Stimulated activated CD8-positive, alpha-beta memory T cell treated with anti-CD3 and anti-CD28 coated beads, Interleukin-12 subunit alpha, Interleukin-12 subunit beta, amount 100 ng/mL, for 24 hours (primary cell): ENCODE data around the gene OLFM3.

Experiments
- DNase-seq: peaks from one replicate; pipeline ENCODE4 v3.0.0-alpha.2; 2020; ENCODE audit errors: extremely low read depth

Gene OLFM3

DNA sequence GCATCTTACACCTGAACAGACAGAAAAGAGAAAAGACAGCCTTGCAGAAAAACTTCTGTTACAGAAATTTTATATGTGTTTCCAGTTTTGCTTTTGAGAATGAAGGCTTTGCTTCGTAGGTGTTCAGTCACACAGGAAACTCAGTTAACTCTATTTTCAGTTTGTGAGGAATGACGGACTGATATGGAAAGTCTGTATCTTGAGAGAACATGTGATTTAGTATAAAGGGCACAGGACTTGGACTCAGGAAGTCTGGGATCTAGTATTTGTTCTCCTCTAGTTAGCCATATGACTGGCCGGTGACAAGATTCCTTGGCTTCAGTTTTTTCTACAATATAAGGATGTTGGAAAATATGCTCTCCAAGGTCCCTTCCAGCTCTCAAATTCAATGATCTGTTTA lies 149.1 kb downstream of the OLFM3 start:
- DNase-seq, result no peak

DNA sequence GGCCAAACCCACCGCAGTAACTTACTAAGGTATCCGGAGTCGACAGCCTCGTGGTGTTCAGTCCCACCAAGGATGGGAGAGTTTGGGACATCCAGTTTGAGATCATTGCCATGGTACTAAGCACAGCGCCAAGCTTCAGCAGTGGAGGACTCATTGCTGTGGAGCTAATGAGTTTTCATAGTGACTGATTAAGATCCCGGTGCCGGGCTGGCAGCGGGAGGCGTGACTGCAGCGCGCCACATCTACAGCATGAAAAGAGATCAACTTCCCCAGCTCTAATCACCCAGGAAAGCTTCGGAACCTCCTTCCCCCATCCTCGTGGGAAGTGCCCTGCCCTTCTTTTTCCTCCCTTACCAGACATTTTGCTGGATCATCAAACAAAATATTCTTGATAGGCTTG lies 149.9 kb downstream of the OLFM3 start:
- no peak for DNase-seq

DNA sequence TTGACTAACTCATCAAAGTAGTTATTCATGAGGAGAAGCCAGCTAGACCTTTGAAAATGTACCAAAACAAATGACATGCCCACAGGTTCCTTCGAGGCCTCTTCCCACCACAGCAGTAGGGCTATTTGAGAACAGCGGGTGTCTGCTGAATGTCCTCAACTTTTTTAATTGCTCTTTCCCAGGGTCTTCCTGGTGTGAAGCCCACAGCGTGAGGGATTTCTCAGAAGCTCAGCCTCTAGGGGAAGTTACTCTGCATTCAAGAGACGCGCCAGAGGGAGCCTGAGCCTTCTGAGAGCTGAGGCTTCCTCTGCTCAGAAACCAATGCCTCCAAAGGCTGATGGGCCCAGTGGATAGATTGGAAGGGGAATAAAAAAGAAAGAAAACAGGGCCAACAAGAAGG lies 153.6 kb downstream of the OLFM3 start:
- DNase-seq, result no peak

DNA sequence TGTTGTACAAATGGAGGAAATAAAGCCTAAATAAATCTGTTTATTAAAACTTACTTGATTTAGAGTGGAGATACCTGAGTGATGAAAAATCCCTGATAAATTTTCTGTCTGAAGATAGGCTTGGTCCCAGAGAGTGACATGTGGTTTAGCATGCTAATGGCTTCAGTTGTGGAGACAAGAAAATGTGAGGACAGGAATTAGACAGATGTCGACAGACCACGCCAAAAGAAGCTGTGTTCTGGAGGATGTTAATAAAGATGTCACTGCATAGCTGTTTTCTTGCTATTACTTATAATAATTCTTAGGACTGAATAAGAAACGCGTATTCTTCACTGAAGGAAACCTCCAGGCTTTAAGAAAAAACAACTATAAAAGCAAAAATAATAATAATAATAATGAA lies 154.9 kb downstream of the OLFM3 start:
- DNase-seq, result no peak

DNA sequence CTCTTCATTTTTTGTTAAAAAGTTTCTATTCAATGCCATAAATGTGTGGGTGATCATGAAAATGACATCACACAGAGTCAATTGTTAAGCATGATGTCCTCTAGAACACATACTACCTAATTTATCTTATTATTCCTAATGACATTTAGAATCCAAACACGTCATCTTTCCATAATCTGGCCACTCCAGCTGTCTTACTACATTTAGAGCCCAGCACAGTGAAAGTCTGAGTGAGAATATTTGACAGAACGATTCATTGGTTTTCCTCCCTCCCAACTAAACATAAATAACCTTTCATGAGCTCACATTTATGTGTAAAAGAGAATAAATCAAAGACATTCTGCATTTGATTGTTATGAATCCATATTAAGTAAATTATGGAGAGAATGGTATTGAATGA lies 160.7 kb downstream of the OLFM3 start:
- DNase-seq, result no peak

DNA sequence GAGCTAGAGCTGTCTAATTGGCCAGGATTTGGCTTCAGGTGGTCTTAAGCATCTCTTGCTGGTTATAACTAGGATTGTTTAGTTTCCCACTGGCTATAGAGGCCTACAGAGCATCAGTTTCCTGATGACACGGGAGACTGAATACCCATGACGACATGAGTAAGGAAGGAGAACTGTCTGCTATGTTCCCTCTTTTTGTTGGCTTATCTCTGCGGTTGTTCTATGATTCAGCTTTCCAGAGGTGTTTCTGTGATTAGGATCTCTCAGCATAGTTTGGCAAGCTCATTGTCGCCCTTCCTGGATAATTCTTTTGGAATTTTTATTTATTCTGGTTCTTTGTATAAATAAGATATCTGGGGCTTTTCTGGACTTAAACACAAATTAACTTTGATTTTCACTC lies 163.4 kb downstream of the OLFM3 start:
- no peak for DNase-seq

DNA sequence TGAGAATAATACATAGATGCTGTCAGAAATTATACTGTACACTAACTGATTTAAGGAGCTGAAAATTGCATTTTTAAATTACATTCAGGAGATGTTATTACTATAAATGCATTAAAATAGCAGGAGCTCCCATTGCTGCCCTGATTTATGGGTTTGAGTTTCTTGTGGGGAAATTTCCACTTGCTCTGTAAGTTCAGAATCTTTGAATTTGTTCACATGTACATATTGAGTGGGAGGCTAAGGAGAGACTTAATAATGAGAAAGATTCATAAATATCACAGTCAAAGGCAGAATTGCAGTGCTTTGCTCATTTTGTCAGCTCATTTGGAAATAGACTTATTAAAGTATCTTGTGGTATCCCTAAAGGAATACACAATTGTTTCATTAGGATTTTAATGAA lies 170.3 kb downstream of the OLFM3 start:
- DNase-seq, result no peak

DNA sequence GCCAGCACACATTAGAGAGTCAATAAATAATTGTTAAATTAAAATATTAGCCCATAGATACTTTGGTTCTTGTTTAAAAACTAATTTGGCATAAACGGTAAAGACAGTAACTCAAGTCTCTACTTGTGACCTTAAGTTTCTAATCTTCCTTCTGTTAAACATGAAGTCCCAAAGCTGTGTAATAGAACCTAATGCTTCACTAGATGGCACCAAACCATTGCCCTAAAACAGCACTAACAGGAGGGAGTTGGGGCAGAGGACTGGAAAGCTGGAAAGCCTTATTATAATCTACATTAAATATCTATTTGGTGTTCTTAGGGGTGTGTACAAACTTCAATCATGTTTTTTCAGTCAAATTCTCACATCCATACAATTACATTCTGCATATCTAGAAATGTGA lies 176.7 kb downstream of the OLFM3 start:
- DNase-seq, result no peak

DNA sequence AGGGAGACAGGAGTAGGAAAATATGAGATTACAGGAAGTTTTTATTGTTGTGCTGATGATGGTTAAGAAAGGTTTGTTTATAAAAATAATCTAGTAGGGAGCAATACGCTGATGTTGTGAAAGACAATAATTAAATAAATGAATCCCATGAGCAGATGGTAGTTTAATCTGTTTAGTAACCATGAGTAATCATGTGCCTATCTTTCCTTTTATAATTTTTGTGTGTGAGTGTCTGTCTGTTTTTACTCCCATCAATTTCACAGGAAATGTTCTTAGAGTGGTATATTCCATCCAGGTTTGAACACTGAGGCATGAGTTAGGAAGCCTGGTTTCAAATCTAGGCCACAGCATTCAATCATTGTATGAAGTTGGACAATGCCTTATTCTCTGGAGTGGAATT lies 180.5 kb downstream of the OLFM3 start:
- no peak for DNase-seq

DNA sequence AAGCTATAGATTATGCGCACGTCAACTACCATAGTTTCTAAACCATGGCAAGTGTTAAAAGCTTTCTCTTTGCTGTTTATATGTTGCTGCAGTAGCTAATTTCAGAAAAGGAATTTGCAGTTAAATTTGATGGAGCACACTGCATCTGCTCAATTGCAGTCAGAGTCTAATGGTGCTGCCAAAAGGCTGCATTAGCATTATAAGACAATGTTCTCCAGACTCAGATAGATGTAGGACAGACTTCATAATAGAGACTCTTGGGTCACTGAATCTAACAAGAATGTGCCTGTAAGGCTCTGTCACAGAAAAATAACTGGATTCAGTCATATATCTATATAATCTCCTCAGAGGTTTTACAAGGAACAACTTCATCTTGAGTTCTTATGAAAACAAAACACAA lies 198.3 kb downstream of the OLFM3 start:
- DNase-seq, result no peak

DNA sequence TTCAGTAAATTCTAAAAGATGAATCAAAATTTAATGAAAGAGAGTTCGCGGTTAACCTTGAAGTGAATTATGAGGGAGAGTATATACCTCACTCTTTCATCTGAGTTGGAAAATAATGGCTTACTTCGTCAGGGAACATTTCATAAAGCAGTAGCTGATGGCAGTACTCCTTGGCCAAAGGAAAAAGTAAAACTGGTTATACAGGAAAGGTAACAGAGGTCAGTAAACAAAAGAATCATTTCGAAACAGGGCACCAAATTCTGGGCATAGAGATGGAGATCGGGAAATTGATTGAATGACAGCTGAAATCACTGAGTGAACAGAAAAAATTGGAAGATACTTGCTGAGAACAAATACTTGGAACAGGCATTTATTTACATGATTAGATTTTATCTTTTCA lies 199.0 kb downstream of the OLFM3 start:
- no peak for DNase-seq

DNA sequence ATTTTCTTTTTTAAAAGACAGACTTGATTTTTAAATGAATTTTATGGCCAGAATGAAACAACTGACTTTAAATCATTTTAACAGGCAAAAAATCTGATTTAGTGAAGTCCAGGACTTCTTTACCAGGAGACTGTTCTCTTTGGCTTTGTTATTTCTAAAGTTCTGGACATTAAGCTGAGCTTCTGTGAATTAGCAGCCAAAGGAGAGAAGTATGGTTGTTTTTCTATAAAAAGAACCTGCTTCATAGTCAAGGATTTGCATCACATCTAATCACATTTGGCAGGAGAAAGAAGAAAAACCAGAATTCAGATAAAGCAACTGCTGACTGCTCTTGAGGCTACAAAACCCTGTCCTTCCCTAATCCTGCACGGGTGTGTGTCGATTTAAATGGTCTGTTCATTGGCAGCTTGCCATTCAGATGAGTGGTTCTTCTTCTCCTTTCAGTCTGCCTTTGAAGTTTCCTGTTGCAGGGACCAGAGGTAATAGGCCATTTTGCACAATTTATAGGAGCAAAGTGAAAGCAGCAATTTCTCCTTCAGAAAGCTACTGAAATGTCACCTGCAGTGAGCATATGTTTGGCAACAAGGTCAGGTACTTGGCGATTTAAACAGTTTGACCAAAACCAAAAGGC lies 215.4 kb downstream of the OLFM3 start:
- DNase-seq, result no peak

DNA sequence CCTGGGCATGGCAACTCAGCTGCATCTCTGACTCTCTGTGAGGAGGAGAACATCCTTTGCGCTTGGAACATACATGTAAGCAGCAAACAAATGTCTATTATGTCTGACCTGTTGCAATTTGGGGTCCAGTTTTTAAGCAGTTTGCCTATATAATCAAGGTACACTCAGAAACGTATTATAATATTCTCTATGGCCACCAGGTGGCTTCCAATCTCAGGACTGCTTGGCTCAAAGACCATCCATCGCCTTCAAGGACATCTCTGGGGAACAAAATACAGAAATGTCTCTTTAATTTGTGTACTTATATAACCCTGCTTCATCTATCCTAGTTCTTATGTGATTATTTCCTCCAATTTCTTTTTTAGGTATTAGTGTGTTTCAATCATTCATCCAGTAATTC lies 227.2 kb downstream of the OLFM3 start:
- DNase-seq, result no peak

DNA sequence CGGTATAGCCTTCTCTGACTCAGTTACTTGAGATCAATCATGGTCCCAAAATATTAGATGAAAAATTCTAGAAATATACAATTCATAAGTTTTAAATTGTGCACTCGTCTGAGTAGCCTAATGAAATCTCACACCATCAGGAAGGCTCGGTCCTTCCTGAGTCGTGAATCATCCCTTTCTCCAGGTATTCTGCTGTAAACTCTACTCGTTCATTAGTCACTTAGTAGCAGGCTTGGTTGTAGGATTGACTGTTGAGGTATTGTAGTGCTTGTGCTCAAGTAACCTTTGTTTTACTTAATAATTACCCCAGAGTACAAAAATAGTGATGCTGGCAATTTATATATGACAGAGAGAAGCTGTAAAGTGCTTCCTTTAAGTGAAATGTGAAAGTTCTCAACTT lies 238.7 kb downstream of the OLFM3 start:
- DNase-seq, result no peak

DNA sequence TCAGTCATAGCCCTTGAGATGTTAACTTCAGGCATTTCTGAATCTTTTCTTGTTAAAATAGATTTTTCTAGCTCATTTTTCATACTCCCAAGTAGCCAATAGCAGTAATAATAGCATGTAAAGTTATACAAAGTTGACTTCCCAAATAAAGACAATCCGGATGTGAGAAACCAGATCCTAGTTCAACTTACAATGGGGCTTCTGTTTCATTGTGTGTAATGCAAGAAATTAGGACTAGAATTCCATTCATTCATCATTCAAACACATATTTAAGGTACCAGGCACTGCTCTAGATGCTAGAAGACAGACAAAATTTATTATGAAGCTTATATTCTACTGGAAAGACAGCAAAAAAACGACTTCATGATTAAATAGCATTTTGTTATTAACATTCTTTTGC lies 240.3 kb downstream of the OLFM3 start:
- no peak for DNase-seq
